ENCODE results near the gene FSTL3. TPM values are rescaled to one million over a fixed set of nuclear protein-coding genes. Genes with fewer than 3 reads are reported as not detected.
A peak's percentile ranks its signal among the peaks of the same experiment; 100 is the strongest.

Gene FSTL3
- total and polyA plus RNA-seq, 10 of the 15 experiments (the other 5 are each of a cell fraction or from before 2014, with no cell fraction given) = 0.42 to 13.5 (median 3.6) TPM

- intact Hi-C loops (cut with micrococcal nuclease; ENCODE audit: unreplicated experiment) = no loop called here
- Histone ChIP-seq H3K4me1 (ENCODE audit: control insufficient read depth, insufficient read depth, low read length) (peaks cover 19% of the 10 kb centered on the region), H3K4me2 (ENCODE audit: control insufficient read depth, insufficient read depth) (peak overlapping the region; percentile 98), H3K27me3 (replicated peaks in 1 of 2; ENCODE audit: control insufficient read depth in 2 of 2, insufficient read depth in 2 of 2, low read length in 1 of 2) (no peaks in the 10 kb centered on the region), H2AFZ (ENCODE audit: control insufficient read depth, low read depth, low read length) (no peak overlapping the region), H3K4me3 (peak overlapping the region; percentile 98), H3K9ac (ENCODE audit: control insufficient read depth, insufficient read depth, low read length) (peak overlapping the region; percentile 95), H3K9me3 (replicated peaks; ENCODE audit: control insufficient read depth, insufficient read depth, low read length) (no peaks in the 10 kb centered on the region), H3K36me3 (ENCODE audit: control insufficient read depth in 2 of 2, insufficient read depth in 2 of 2, low read length in 1 of 2) (peaks cover 0 to 22% of the 10 kb centered on the region in 2 experiments; a peak in 3 of 4 replicates), H3K27ac (ENCODE audit: control insufficient read depth, insufficient read depth) (peak overlapping the region; percentile 90), H4K20me1 (ENCODE audit: control insufficient read depth, insufficient read depth) (peaks cover 12% of the 10 kb centered on the region), H3K79me2 (ENCODE audit: control insufficient read depth, insufficient read depth, low read length) (peaks cover 71% of the 10 kb centered on the region)
- TF ChIP-seq DPF2 (IDR thresholded peaks at IDR 0.05) = 0 out of 2 replicates have a peak, but pooled peaks have one; percentile 23
- no peak for TF ChIP-seq ZSCAN29 (IDR thresholded peaks at IDR 0.05)
- ChIA-PET POLR2A (interaction anchor here (0.7 to 1.6 kb wide), 4 partner anchors 20 to 73 kb away, joined by 3 to 6 read pairs (median 4); no protein-coding TSS in a partner anchor), SMC1A (ENCODE audit: uncharacterized antibody, unreplicated experiment) (interaction anchor here (0.7 to 0.9 kb wide), 2 partner anchors 28 to 86 kb away, joined by 3 read pairs; no protein-coding TSS in a partner anchor), RAD21 (ENCODE audit: unreplicated experiment) (interaction anchor here (1.1 kb wide), 1 partner anchor 73 kb away, joined by 4 read pairs; no protein-coding TSS in a partner anchor), CTCF (interaction anchor here (0.8 to 1.0 kb wide), 2 partner anchors 18 to 305 kb away, joined by 3 to 4 read pairs; no protein-coding TSS in a partner anchor)
- in situ Hi-C loops (cut with MboI) = no loop called here
- DNase-seq (ENCODE audit: low read depth, low spot score) (no peak), ATAC-seq (peak; percentile 2), FAIRE-seq (peak; percentile 18)
- BruUV-seq (replicated peaks) = no TSS peak
- WGBS (ENCODE audit: insufficient coverage, insufficient replicate concordance, low lambda C conversion rate, missing lambda C conversion rate) = 0% methylated on average over 19 of the region's 20 CpGs
These were observed 15.3 kb upstream of the FSTL3 start for GRCh38 chr19:660793-661426.

GRCh38 chr19:661427-662196 is 14.6 kb upstream of the FSTL3 start:
- ATAC-seq = peak; percentile 75
- Histone ChIP-seq H3K9ac (ENCODE audit: control insufficient read depth, insufficient read depth, low read length) (peak overlapping the region; percentile 95), H2AFZ (ENCODE audit: control insufficient read depth, low read depth, low read length) (no peak overlapping the region), H3K79me2 (ENCODE audit: control insufficient read depth, insufficient read depth, low read length) (peaks cover 64% of the 10 kb centered on the region), H3K9me3 (replicated peaks; ENCODE audit: control insufficient read depth, insufficient read depth, low read length) (no peaks in the 10 kb centered on the region; the same call in 2 of the 3 replicates), H3K36me3 (ENCODE audit: control insufficient read depth in 2 of 2, insufficient read depth in 2 of 2, low read length in 1 of 2) (peaks cover 0 to 22% of the 10 kb centered on the region in 2 experiments; a peak in 3 of 4 replicates), H3K4me1 (ENCODE audit: control insufficient read depth, insufficient read depth, low read length) (peaks cover 19% of the 10 kb centered on the region), H4K20me1 (ENCODE audit: control insufficient read depth, insufficient read depth) (peaks cover 12% of the 10 kb centered on the region), H3K27me3 (replicated peaks in 1 of 2; ENCODE audit: control insufficient read depth in 2 of 2, insufficient read depth in 2 of 2, low read length in 1 of 2) (no peaks in the 10 kb centered on the region), H3K4me2 (ENCODE audit: control insufficient read depth, insufficient read depth) (peak overlapping the region; percentile 98), H3K4me3 (peak overlapping the region; percentile 98), H3K27ac (ENCODE audit: control insufficient read depth, insufficient read depth) (peak overlapping the region; percentile 90)
- POLR2A ChIA-PET = interaction anchor here (0.5 to 1.6 kb wide), 4 partner anchors 21 to 72 kb away, joined by 4 to 6 read pairs (median 4); no protein-coding TSS in a partner anchor
- 2% methylated on average over 31 of the region's 31 CpGs for WGBS (ENCODE audit: insufficient coverage, insufficient replicate concordance, low lambda C conversion rate, missing lambda C conversion rate)
- intact Hi-C loops (cut with micrococcal nuclease; ENCODE audit: unreplicated experiment) = loop anchor here (2.0 kb wide), 1 partner anchor 19 kb away; no protein-coding TSS in a partner anchor
- SMC1A ChIA-PET (ENCODE audit: uncharacterized antibody, unreplicated experiment) = no interaction called here
- in situ Hi-C loops (cut with MboI) = no loop called here
- CTCF ChIA-PET = interaction anchor here (0.8 to 1.0 kb wide), 2 partner anchors 18 to 304 kb away, joined by 3 to 4 read pairs; no protein-coding TSS in a partner anchor
- TSS peak; percentile 54 for BruUV-seq (replicated peaks)
- FAIRE-seq = peak; percentile 97
- no peak for DNase-seq (ENCODE audit: low read depth, low spot score)
- RAD21 ChIA-PET (ENCODE audit: unreplicated experiment) = interaction anchor here (1.1 kb wide), 1 partner anchor 73 kb away, joined by 4 read pairs; no protein-coding TSS in a partner anchor
- TF ChIP-seq NBN (IDR thresholded peaks at IDR 0.05) (0 out of 2 replicates have a peak, but pooled peaks have one; percentile 45), NR2C2 (IDR thresholded peaks at IDR 0.05; ENCODE audit: borderline replicate concordance, control insufficient read depth, insufficient read length, low read depth) (no peak), CREB1 (IDR thresholded peaks at IDR 0.05; ENCODE audit: low read depth) (0 out of 2 replicates have a peak, but pooled peaks have one; percentile 12), NR2F1 (conservative IDR thresholded peaks at IDR 0.05) (no peak), YY1 (IDR thresholded peaks at IDR 0.05; ENCODE audit: low read depth, low read length) (peak; percentile 56; the same call in 1 of the 2 replicates), ELK1 (IDR thresholded peaks at IDR 0.05; ENCODE audit: low read depth, low read length) (no peak), NFYB (IDR thresholded peaks at IDR 0.05; ENCODE audit: insufficient read depth, low read depth, low read length) (no peak), SMC3 (IDR thresholded peaks at IDR 0.05; ENCODE audit: borderline replicate concordance, low read length) (no peak), USF2 (IDR thresholded peaks at IDR 0.05; ENCODE audit: borderline replicate concordance, low read depth, low read length) (no peak), EED (IDR thresholded peaks at IDR 0.05; ENCODE audit: low read depth) (no peak), PAX8 (IDR thresholded peaks at IDR 0.05) (no peak)

Data from GM12878 (cell line).